ENCODE results near the gene ADGRV1.

GRCh38 chr5:90554358-90555006 lies 4.1 kb upstream of the ADGRV1 start:
- TF ChIP-seq STAT6 (CRISPR knock-in tag; IDR thresholded peaks at IDR 0.05) (no peak), SREBF2 (CRISPR knock-in tag; IDR thresholded peaks at IDR 0.05) (no peak), ELF4 (CRISPR knock-in tag; IDR thresholded peaks at IDR 0.05) (no peak), ZNF318 (IDR thresholded peaks at IDR 0.05; ENCODE audit: borderline replicate concordance in 1 of 2, low read depth in 1 of 2) (no peak), CC2D1A (IDR thresholded peaks at IDR 0.05) (no peak), ETV5 (CRISPR knock-in tag; IDR thresholded peaks at IDR 0.05; ENCODE audit: low read depth) (no peak)

Data from K562 (cell line).